Common myeloid progenitor, CD34-positive (primary cell): ENCODE data around the gene MIOX.
"Not testable (repeated sequence)": the region's sequence is repeated elsewhere in the genome, so short reads cannot be mapped to it uniquely, and the experiment has no call there.

ENCODE experiments used
- CTCF ChIA-PET: fragments of 350-600 bp; sonication (Branson Sonifier 250); formaldehyde crosslinking; loops from one replicate; lab custom pipeline; 2021; ENCODE audit warnings: antibody characterized with exemption; lab: Charles Lee
- POLR2A ChIA-PET: fragments of 350-600 bp; sonication (Branson Sonifier 250); formaldehyde crosslinking; loops from one replicate; lab custom pipeline; 2021; ENCODE audit warnings: antibody characterized with exemption; lab: Charles Lee
- DNase-seq, 3 donors: peaks; one replicate each; pipeline versions ENCODE4 v3.0.0 to v3.0.0-alpha.2; 2013
- H3K27ac ChIP-seq, 2 experiments: 1 replicate in 1 of 2; 2 replicates in 1 of 2; pipeline ENCODE4 v1.7.0; 2013; ENCODE audit warnings: inconsistent platforms in 2 of 2, low read length in 2 of 2, mild to moderate bottlenecking in 2 of 2, low read depth in 1 of 2, moderate library complexity in 1 of 2; ENCODE audit not compliant: severe bottlenecking in 2 of 2, insufficient read depth in 1 of 2, poor library complexity in 1 of 2
- H3K27me3 ChIP-seq, 5 experiments: replicated peaks in 2 of 5; 1 replicate in 3 of 5; 2 replicates in 2 of 5; pipeline versions ENCODE4 v1.6.1 to v1.7.0; 2013; ENCODE audit warnings: low read length in 4 of 5, mild to moderate bottlenecking in 2 of 5, moderate library complexity in 2 of 5, inconsistent platforms in 1 of 5; ENCODE audit not compliant: insufficient read depth in 5 of 5, control insufficient read depth in 4 of 5
- H3K36me3 ChIP-seq, 4 experiments: 1 replicate in 2 of 4; 2 replicates in 2 of 4; pipeline versions ENCODE4 v1.6.1 to v1.7.0; 2013; ENCODE audit warnings: low read length in 3 of 4, control low read depth in 1 of 4, mild to moderate bottlenecking in 1 of 4; ENCODE audit not compliant: control insufficient read depth in 4 of 4, insufficient read depth in 4 of 4
- H3K4me1 ChIP-seq, 4 experiments: 1 replicate in 3 of 4; 2 replicates in 1 of 4; pipeline versions ENCODE4 v1.6.1 to v1.7.1; 2013; ENCODE audit warnings: low read length in 3 of 4, mild to moderate bottlenecking in 3 of 4, control low read depth in 1 of 4, inconsistent platforms in 1 of 4, moderate library complexity in 1 of 4; ENCODE audit not compliant: control insufficient read depth in 4 of 4, insufficient read depth in 4 of 4; ENCODE audit errors: control extremely low read depth in 1 of 4
- H3K4me3 ChIP-seq, 7 experiments: 1 replicate in 4 of 7; 2 replicates in 3 of 7; pipeline versions ENCODE4 v1.5.1 to v1.7.0; 2013; ENCODE audit warnings: mild to moderate bottlenecking in 7 of 7, low read length in 6 of 7, moderate library complexity in 6 of 7, inconsistent platforms in 2 of 7, low read depth in 2 of 7, control low read depth in 1 of 7; ENCODE audit not compliant: insufficient read depth in 4 of 7, control insufficient read depth in 1 of 7; ENCODE audit errors: extremely low read depth in 1 of 7
- H3K9me3 ChIP-seq, 5 experiments: 1 replicate in 4 of 5; 2 replicates in 1 of 5; pipeline versions ENCODE4 v1.6.1 to v1.7.1; 2013; ENCODE audit warnings: low read length in 4 of 5, mild to moderate bottlenecking in 2 of 5, inconsistent platforms in 1 of 5, low read depth in 1 of 5, moderate library complexity in 1 of 5; ENCODE audit not compliant: control insufficient read depth in 4 of 5, insufficient read depth in 2 of 5; ENCODE audit errors: control extremely low read depth in 1 of 5
- WGBS: methylation state at CpG from one replicate; pipeline ENCODE4 v1.1.5; 2013; ENCODE audit not compliant: insufficient coverage; 5-methylcytosine and 5-hydroxymethylcytosine counted together

MIOX gene

GRCh38 chr22:50532824-50533796, 46.5 kb downstream of the MIOX start:
- DNase-seq = no peak
- Histone ChIP-seq H3K4me3 (peak overlapping the region in 2 of 7 experiments; percentile 62 to 86), H3K4me1 (peaks cover 2 to 54% (median 43%) of the 10 kb centered on the region in 4 experiments), H3K27ac (peak overlapping the region in 1 of 2 experiments; percentile 43), H3K9me3 (no peaks in the 10 kb centered on the region), H3K36me3 (no peaks in the 10 kb centered on the region), H3K27me3 (peaks cover 0 to 41% (median 3%) of the 10 kb centered on the region in 5 experiments)
- CTCF ChIA-PET = interaction anchor here (1.3 kb wide), 1 partner anchor 10 kb away, joined by 3 read pairs; no protein-coding TSS in a partner anchor
- 95% methylated on average over 14 of the region's 19 CpGs for WGBS
- POLR2A ChIA-PET = no interaction called here

- CTCF ChIA-PET = interaction anchor here (0.8 kb wide), 1 partner anchor 8 kb away, joined by 4 read pairs; no protein-coding TSS in a partner anchor
- Histone ChIP-seq H3K27ac (peak overlapping the region in 1 of 2 experiments; percentile 58), H3K27me3 (peaks cover 0 to 38% (median 3%) of the 10 kb centered on the region in 5 experiments), H3K4me1 (peaks cover 4 to 53% (median 50%) of the 10 kb centered on the region in 4 experiments)
- H3K4me3 ChIP-seq, H3K9me3 ChIP-seq, H3K36me3 ChIP-seq, DNase-seq, POLR2A ChIA-PET: not testable (repeated sequence)
- 79% methylated on average over 11 of the region's 21 CpGs for WGBS
These were observed 47.4 kb downstream of the MIOX start for GRCh38 chr22:50533856-50534711.

- no peak overlapping the region for H3K27ac ChIP-seq
- H3K4me1 ChIP-seq = peaks cover 8 to 56% (median 47%) of the 10 kb centered on the region in 4 experiments
- CTCF ChIA-PET = interaction anchor here (1.5 to 2.1 kb wide), 2 partner anchors 9 to 10 kb away, joined by 5 to 14 read pairs; partner anchors contain the start of genes KLHDC7B and SCO2
- no peak for DNase-seq
- POLR2A ChIA-PET = no interaction called here
- no peaks in the 10 kb centered on the region for H3K36me3 ChIP-seq
- WGBS = 90% methylated on average over 5 of the region's 8 CpGs
- H3K9me3 ChIP-seq = no peaks in the 10 kb centered on the region
- H3K27me3 ChIP-seq = peaks cover 0 to 28% (median 3%) of the 10 kb centered on the region in 5 experiments
- no peak overlapping the region for H3K4me3 ChIP-seq
These were observed 48.5 kb downstream of the MIOX start for GRCh38 chr22:50535113-50535512.

- no peak for DNase-seq
- no peak overlapping the region for H3K4me3 ChIP-seq
- no peaks in the 10 kb centered on the region for H3K9me3 ChIP-seq
- 95% methylated on average over 3 of the region's 3 CpGs for WGBS
- H3K4me1 ChIP-seq = peaks cover 13 to 55% (median 45%) of the 10 kb centered on the region in 4 experiments
- no peaks in the 10 kb centered on the region for H3K36me3 ChIP-seq
- ChIA-PET CTCF (interaction anchor here (1.0 to 2.1 kb wide), 3 partner anchors 9 to 83 kb away, joined by 3 to 14 read pairs (median 5); partner anchors contain the start of genes KLHDC7B and SCO2), POLR2A (no interaction called here)
- no peak overlapping the region for H3K27ac ChIP-seq
- peaks cover 0 to 17% (median 3%) of the 10 kb centered on the region in 5 experiments for H3K27me3 ChIP-seq
These were observed 49.6 kb downstream of the MIOX start for GRCh38 chr22:50536226-50536625.

GRCh38 chr22:50537765-50538164, 51.1 kb downstream of the MIOX start:
- ChIA-PET POLR2A (interaction anchor here (1.4 kb wide), 1 partner anchor 11 kb away, joined by 6 read pairs; no protein-coding TSS in a partner anchor), CTCF (interaction anchor here (1.2 to 4.1 kb wide), 3 partner anchors 10 to 26 kb away, joined by 3 to 53 read pairs (median 10); partner anchors contain the start of genes SCO2, SYCE3 and TYMP)
- H3K36me3 ChIP-seq = no peaks in the 10 kb centered on the region
- peak overlapping the region in 1 of 2 experiments; percentile 98 for H3K27ac ChIP-seq
- H3K4me3 ChIP-seq = no peak overlapping the region
- no peak for DNase-seq
- peaks cover 13 to 56% (median 35%) of the 10 kb centered on the region in 4 experiments for H3K4me1 ChIP-seq
- H3K27me3 ChIP-seq = peaks cover 0 to 2% (median 0%) of the 10 kb centered on the region in 5 experiments
- no peaks in the 10 kb centered on the region for H3K9me3 ChIP-seq
- WGBS = 98% methylated on average over 13 of the region's 13 CpGs
